Lower leg skin (tissue), 3 donors: ENCODE results near the gene NEDD4L.

ENCODE experiments used
- POLR2A ChIP-seq, 2 donors: fragments of 450-650 bp; IDR thresholded peaks; one replicate each; pipeline ENCODE4 v1.6.1; 2016 to 2017; ENCODE audit warnings: antibody characterized with exemption in 2 of 2, mild to moderate bottlenecking in 1 of 2, moderate library complexity in 1 of 2
- TF ChIP-seq, protein P1 (sequence below), 3 donors: fragments of 450-650 bp; IDR thresholded peaks; one replicate each; pipeline ENCODE4 v1.5.1; 2016; ENCODE audit warnings: antibody characterized with exemption in 3 of 3, mild to moderate bottlenecking in 3 of 3, moderate library complexity in 2 of 3

DNA sequence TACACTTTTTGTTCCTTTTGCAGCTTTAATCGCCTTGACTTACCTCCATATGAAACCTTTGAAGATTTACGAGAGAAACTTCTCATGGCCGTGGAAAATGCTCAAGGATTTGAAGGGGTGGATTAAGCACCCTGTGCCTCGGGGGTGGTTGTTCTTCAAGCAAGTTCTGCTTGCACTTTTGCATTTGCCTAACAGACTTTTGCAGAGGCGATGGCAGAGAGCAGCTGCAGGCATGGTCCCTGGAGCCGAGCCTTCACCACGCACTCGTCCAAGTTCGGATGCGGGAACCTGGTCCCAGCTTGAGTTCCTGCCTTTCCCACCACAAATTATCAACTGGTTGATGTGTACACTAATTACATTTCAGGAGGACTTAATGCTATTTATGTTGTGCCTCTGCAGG, 352.1 kb downstream of the NEDD4L start:
- no peak for TF ChIP-seq POLR2A (IDR thresholded peaks at IDR 0.05)
- TF ChIP-seq, protein P1, sequence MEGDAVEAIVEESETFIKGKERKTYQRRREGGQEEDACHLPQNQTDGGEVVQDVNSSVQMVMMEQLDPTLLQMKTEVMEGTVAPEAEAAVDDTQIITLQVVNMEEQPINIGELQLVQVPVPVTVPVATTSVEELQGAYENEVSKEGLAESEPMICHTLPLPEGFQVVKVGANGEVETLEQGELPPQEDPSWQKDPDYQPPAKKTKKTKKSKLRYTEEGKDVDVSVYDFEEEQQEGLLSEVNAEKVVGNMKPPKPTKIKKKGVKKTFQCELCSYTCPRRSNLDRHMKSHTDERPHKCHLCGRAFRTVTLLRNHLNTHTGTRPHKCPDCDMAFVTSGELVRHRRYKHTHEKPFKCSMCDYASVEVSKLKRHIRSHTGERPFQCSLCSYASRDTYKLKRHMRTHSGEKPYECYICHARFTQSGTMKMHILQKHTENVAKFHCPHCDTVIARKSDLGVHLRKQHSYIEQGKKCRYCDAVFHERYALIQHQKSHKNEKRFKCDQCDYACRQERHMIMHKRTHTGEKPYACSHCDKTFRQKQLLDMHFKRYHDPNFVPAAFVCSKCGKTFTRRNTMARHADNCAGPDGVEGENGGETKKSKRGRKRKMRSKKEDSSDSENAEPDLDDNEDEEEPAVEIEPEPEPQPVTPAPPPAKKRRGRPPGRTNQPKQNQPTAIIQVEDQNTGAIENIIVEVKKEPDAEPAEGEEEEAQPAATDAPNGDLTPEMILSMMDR (IDR thresholded peaks at IDR 0.05), result no peak
